OCI-LY7 (cell line): Measurements from ENCODE around the gene THEMIS. TPM values are rescaled to one million over a fixed set of nuclear protein-coding genes. Genes with fewer than 3 reads are reported as not detected.

Source experiments
- BruUV-seq: library from RNA; stranded (reverse); fragments of 400-500 nt; replicated peaks from 2 replicates; lab custom pipeline; 2021; lab: Mats Ljungman, UMichigan
- CTCF ChIA-PET: fragments of 300-600 bp; sonication (Branson Sonifier 250); formaldehyde crosslinking; loops from one replicate; lab custom pipeline; 2022; ENCODE audit warnings: antibody characterized with exemption; ENCODE audit not compliant: unreplicated experiment; lab: Charles Lee
- POLR2A ChIA-PET: fragments of 300-600 bp; sonication (Branson Sonifier 250); formaldehyde crosslinking; loops from one replicate; lab custom pipeline; 2022; ENCODE audit warnings: antibody characterized with exemption; lab: Charles Lee
- DNase-seq: peaks from one replicate; pipeline ENCODE4 v3.0.0-alpha.2; 2015; ENCODE audit warnings: low spot score
- H2AFZ ChIP-seq: fragments of 200-600 bp; sonication (generic), shearing (Covaris generic); 2 replicates; pipeline ENCODE4 v1.6.1; 2014; ENCODE audit warnings: mild to moderate bottlenecking, antibody characterized with exemption, low read length, moderate library complexity
- H3K27ac ChIP-seq: fragments of 200-600 bp; sonication (generic); 2 replicates; pipeline ENCODE4 v1.5.1; 2014; ENCODE audit warnings: mixed run types, low read depth, mild to moderate bottlenecking, moderate library complexity, low read length, inconsistent platforms; ENCODE audit not compliant: poor library complexity, severe bottlenecking
- H3K36me3 ChIP-seq: fragments of 200-600 bp; sonication (generic); 2 replicates; pipeline ENCODE4 v1.6.1; 2014; ENCODE audit warnings: mild to moderate bottlenecking, antibody characterized with exemption, low read length, moderate library complexity, mixed read lengths; ENCODE audit not compliant: insufficient read depth
- H3K4me1 ChIP-seq: fragments of 200-600 bp; sonication (generic); 2 replicates; pipeline ENCODE4 v1.5.1; 2014; ENCODE audit warnings: mild to moderate bottlenecking, low read length; ENCODE audit not compliant: insufficient read depth, poor library complexity, severe bottlenecking
- H3K4me2 ChIP-seq: fragments of 200-600 bp; sonication (generic); 2 replicates; pipeline ENCODE4 v1.6.1; 2014; ENCODE audit warnings: mild to moderate bottlenecking, low read length
- H3K4me3 ChIP-seq: fragments of 200-600 bp; sonication (generic); 2 replicates; pipeline ENCODE4 v1.5.1; 2014; ENCODE audit warnings: mild to moderate bottlenecking, low read depth, low read length; ENCODE audit not compliant: poor library complexity, severe bottlenecking
- H3K79me2 ChIP-seq: fragments of 200-600 bp; sonication (generic); 2 replicates; pipeline ENCODE4 v1.6.1; 2016; ENCODE audit warnings: low read depth, mild to moderate bottlenecking, low read length, moderate library complexity, mixed read lengths; ENCODE audit not compliant: insufficient read depth
- H3K9me2 ChIP-seq: fragments of 200-600 bp; sonication (generic); 2 replicates; pipeline ENCODE4 v1.6.1; 2016; ENCODE audit warnings: mild to moderate bottlenecking, low read length, mixed read lengths; ENCODE audit not compliant: insufficient read depth
- H3K9me3 ChIP-seq: fragments of 200-600 bp; sonication (generic); 2 replicates; pipeline ENCODE4 v1.6.1; 2014; ENCODE audit warnings: mild to moderate bottlenecking, mixed run types, low read length, mixed read lengths
- H4K20me1 ChIP-seq: fragments of 200-600 bp; sonication (generic); 2 replicates; pipeline ENCODE4 v1.6.1; 2014; ENCODE audit warnings: mild to moderate bottlenecking, antibody characterized with exemption, low read length, moderate library complexity, mixed read lengths; ENCODE audit not compliant: insufficient read depth
- EZH2phosphoT487 ChIP-seq: fragments of 200-600 bp; sonication (generic); IDR thresholded peaks from 2 replicates; pipeline ENCODE4 v1.6.1; 2018; ENCODE audit warnings: low read depth, borderline replicate concordance, mild to moderate bottlenecking, mixed run types, antibody characterized with exemption, low read length, moderate library complexity, mixed read lengths
- intact Hi-C: fragments of 100-400 bp; cut with micrococcal nuclease; formaldehyde crosslinking; loops from one replicate; pipeline ENCODE4 v1.10.0; 2022; ENCODE audit not compliant: unreplicated experiment
- total RNA-seq, 2 experiments: library from RNA; depleted of rRNA in 1 of 2; stranded (reverse); fragments of >200 nt in 1 of 2; shearing (Covaris generic) in 1 of 2; gene quantifications; 2 replicates each; pipeline ENCODE4 v1.2.3, GENCODE V29; 2014 to 2022
- TF ChIP-seq, protein P1 (sequence below): fragments of 200-600 bp; sonication (generic); conservative IDR thresholded peaks from 2 replicates; pipeline ENCODE4 v1.5.1; 2014; ENCODE audit warnings: mild to moderate bottlenecking, antibody characterized with exemption, low read length, moderate library complexity, mixed read lengths

The THEMIS gene
- total RNA-seq, 2 experiments from 2014 or later, result not detected

DNA sequence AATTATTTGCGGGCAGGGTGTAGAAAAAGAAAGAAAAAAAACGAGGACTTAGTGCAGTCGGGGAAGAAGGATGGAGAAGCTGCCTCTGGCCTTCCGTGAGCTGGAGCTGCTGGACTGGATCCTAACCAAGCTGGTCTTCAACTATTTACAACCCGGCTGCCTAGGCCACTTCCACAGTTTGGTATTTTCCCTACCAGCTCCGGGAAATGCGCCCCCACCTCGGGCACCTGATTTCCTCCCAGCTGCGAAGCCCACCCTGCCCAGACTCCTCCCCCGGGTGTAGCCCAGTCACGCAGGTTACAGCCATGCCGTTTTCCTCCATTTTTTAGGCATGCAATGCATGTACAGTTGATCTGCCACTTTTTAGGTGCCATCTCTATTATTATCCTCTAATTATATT is 21.2 kb downstream of the THEMIS start:
- ChIA-PET POLR2A (interaction anchor here (0.6 to 0.7 kb wide), 2 partner anchors 9 to 123 kb away, joined by 3 to 5 read pairs; no protein-coding TSS in a partner anchor), CTCF (no interaction called here)
- DNase-seq, result no peak
- no peaks in the 10 kb centered on the region for H4K20me1 ChIP-seq
- no peaks in the 10 kb centered on the region for H3K9me3 ChIP-seq
- H3K4me3 ChIP-seq, result no peak overlapping the region
- intact Hi-C loops, result no loop called here
- H3K27ac ChIP-seq, result no peak overlapping the region
- TF ChIP-seq, protein P1, sequence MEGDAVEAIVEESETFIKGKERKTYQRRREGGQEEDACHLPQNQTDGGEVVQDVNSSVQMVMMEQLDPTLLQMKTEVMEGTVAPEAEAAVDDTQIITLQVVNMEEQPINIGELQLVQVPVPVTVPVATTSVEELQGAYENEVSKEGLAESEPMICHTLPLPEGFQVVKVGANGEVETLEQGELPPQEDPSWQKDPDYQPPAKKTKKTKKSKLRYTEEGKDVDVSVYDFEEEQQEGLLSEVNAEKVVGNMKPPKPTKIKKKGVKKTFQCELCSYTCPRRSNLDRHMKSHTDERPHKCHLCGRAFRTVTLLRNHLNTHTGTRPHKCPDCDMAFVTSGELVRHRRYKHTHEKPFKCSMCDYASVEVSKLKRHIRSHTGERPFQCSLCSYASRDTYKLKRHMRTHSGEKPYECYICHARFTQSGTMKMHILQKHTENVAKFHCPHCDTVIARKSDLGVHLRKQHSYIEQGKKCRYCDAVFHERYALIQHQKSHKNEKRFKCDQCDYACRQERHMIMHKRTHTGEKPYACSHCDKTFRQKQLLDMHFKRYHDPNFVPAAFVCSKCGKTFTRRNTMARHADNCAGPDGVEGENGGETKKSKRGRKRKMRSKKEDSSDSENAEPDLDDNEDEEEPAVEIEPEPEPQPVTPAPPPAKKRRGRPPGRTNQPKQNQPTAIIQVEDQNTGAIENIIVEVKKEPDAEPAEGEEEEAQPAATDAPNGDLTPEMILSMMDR, result no peak
- TF ChIP-seq EZH2phosphoT487, result no peak
- H3K36me3 ChIP-seq, result no peaks in the 10 kb centered on the region
- no peak overlapping the region for H3K4me2 ChIP-seq
- H2AFZ ChIP-seq, result no peak overlapping the region
- no TSS peak for BruUV-seq
- H3K79me2 ChIP-seq, result no peaks in the 10 kb centered on the region
- H3K4me1 ChIP-seq, result no peaks in the 10 kb centered on the region
- H3K9me2 ChIP-seq, result no peaks in the 10 kb centered on the region

DNA sequence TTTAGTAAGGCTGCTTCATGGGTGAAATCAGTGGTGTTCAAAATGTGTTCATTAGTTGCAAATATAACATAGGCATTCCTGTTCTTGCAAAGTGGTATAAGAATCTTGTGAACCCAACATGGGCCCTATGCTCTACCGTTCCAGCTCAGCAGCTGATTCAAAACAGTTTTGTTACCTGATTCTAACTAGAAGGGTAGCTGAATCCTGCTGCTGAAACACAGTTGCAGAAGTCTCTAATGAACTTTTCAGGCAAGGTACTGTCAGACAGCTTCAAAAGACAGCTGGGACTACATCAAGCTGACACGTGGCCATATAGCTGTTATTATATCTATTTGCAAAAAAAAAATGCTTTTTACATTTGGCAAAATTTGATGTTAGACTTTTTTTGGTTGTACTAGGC is 22.7 kb downstream of the THEMIS start:
- no peak for DNase-seq
- TF ChIP-seq, protein P1, result no peak
- no peak for TF ChIP-seq EZH2phosphoT487
- no peak overlapping the region for H3K4me2 ChIP-seq
- no peaks in the 10 kb centered on the region for H3K9me3 ChIP-seq
- no peaks in the 10 kb centered on the region for H3K36me3 ChIP-seq
- BruUV-seq, result no TSS peak
- no peaks in the 10 kb centered on the region for H3K9me2 ChIP-seq
- no peaks in the 10 kb centered on the region for H3K79me2 ChIP-seq
- no peaks in the 10 kb centered on the region for H3K4me1 ChIP-seq
- H3K27ac ChIP-seq, result no peak overlapping the region
- H4K20me1 ChIP-seq, result no peaks in the 10 kb centered on the region
- no peak overlapping the region for H2AFZ ChIP-seq
- intact Hi-C loops, result no loop called here
- ChIA-PET CTCF (no interaction called here), POLR2A (no interaction called here)
- no peak overlapping the region for H3K4me3 ChIP-seq

DNA sequence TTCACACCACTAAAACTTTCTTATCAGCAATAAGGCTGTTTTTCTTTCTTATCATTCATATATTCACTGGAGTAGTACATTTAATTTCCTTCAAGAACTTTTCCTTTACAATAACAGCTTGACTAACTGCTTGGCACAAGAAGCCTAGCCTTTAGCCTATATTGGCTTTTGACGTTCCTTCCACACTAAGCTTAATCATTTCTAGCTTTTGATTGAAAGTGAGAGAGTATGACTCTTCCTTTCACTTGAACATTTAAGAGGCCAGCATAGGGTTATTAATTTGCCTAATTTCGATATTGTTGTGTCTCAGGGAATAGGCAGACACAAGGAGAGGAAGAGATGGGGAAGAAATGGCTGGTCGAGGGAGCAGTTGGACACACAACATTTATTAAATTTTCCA is 23.6 kb downstream of the THEMIS start:
- Histone ChIP-seq H3K4me2 (no peak overlapping the region), H3K4me1 (no peaks in the 10 kb centered on the region), H3K9me3 (no peaks in the 10 kb centered on the region), H3K4me3 (no peak overlapping the region), H2AFZ (no peak overlapping the region), H3K36me3 (no peaks in the 10 kb centered on the region), H3K27ac (no peak overlapping the region), H4K20me1 (no peaks in the 10 kb centered on the region), H3K79me2 (no peaks in the 10 kb centered on the region), H3K9me2 (no peaks in the 10 kb centered on the region)
- intact Hi-C loops, result no loop called here
- no peak for DNase-seq
- no TSS peak for BruUV-seq
- no peak for TF ChIP-seq EZH2phosphoT487
- TF ChIP-seq, protein P1, result no peak
- ChIA-PET POLR2A (interaction anchor here (1.2 to 1.3 kb wide), 2 partner anchors 11 to 13 kb away, joined by 3 read pairs; no protein-coding TSS in a partner anchor), CTCF (no interaction called here)
